Measurements from ENCODE around the gene TBC1D3L. TPM values are rescaled to one million over a fixed set of nuclear protein-coding genes. Genes with fewer than 3 reads are reported as not detected.
"Not testable (repeated sequence)": the region's sequence is repeated elsewhere in the genome, so short reads cannot be mapped to it uniquely, and the experiment has no call there.

TBC1D3L gene
- 10 to 100 TPM in 3 of 4 donors, 1 to 10 TPM in 1; 9.5 to 20.7 (median 14.1) TPM for total RNA-seq

DNA sequence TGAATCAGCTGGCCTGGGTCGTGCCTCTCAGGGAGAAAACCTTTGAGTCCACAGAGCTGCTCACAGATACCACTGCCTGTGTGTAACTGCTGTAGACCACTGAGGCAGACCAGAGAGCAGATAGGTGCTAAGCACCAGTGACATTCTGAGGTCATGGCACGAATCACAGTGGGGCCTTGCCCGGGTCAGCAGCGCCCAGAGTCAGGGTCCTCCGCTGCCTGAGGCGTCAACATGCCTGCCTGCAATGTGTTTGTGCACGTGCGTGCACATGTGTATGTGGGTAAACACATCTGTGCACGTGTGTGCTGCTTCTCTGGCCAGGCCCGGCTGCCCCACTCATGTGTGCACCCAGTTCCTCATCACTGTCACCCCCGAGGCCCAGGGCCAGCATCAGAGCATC is at the start of gene TBC1D3L:
Gene TBC1D3L (minus strand): TSS at position 101 of the 400 bp plus-strand sequence. CDS start 1,540 bp downstream, outside the sequence.
- WGBS, 2 donors = no CpG with 5 or more reads among the region's 11 CpGs
- H3K36me3 ChIP-seq; H3K4me1 ChIP-seq; H3K27me3 ChIP-seq; H3K4me3 ChIP-seq; DNase-seq; intact Hi-C loops (cut with DNase I); H3K9me3 ChIP-seq; H3K27ac ChIP-seq: not testable (repeated sequence)

GRCh38 chr17:38003676-38004075 is 14.8 kb upstream of the TBC1D3L start, which contains the start of gene TBC1D3D:
TSS of gene TBC1D3D (plus strand) at chr17:38003976. CDS start at chr17:38005561, 1,585 bp downstream.
- H3K4me1 ChIP-seq; H3K36me3 ChIP-seq; H3K9me3 ChIP-seq; DNase-seq; H3K4me3 ChIP-seq; H3K27ac ChIP-seq; H3K27me3 ChIP-seq; intact Hi-C loops (cut with DNase I): not testable (repeated sequence)
- no CpG with 5 or more reads among the region's 11 CpGs for WGBS, 2 donors

Small RNAs within 50 kb of the gene (small RNA-seq; reads per million reads assigned to genes)
- gene RF00001 = 0 reads per million in 4 donors

Other genes with a start within 250 kb of the TBC1D3L start
- not detected for gene HNF1B, start 244.0 kb downstream of the TBC1D3L start, total RNA-seq
- not detected for gene TBC1D3K, start 64.6 kb downstream of the TBC1D3L start, total RNA-seq
- gene TBC1D3D, start 14.9 kb upstream of the TBC1D3L start, total RNA-seq = under 1 TPM in 1 of 4 donors, not detected in 3; 0.57 TPM
- gene TBC1D3C, start 79.6 kb upstream of the TBC1D3L start, total RNA-seq = under 1 TPM in 1 of 4 donors, not detected in 3; 0.15 TPM
- gene TBC1D3E, start 138.9 kb upstream of the TBC1D3L start, total RNA-seq = not detected
- gene TBC1D3, start 203.5 kb upstream of the TBC1D3L start, total RNA-seq = not detected

All from esophagus squamous epithelium (tissue), 5 donors.